A549 (cell line): ENCODE results near the gene RIIAD1. TPM values are rescaled to one million over a fixed set of nuclear protein-coding genes. Genes with fewer than 3 reads are reported as not detected.

ENCODE experiments used
- ATAC-seq, 2 experiments: fragments of 200-7000 bp in 1 of 2; fragments of >200 bp in 1 of 2; cut with Nextera tagmentation in 1 of 2; cut with Tn5 transposase in 1 of 2; 3 replicates each; pipeline versions ENCODE4 v1.8.0 to v1.9.1; 2018 to 2020; ENCODE audit warnings: mild to moderate bottlenecking in 1 of 2, moderate library complexity in 1 of 2
- CTCF ChIA-PET: fragments of 300-600 bp; sonication (Branson Sonifier 250); formaldehyde crosslinking; extraction: SDS; loops from one replicate; lab custom pipeline; 2021; ENCODE audit warnings: antibody characterized with exemption, inconsistent platforms; lab: Yijun Ruan, JAX
- POLR2A ChIA-PET: fragments of 350-600 bp; formaldehyde crosslinking; extraction: SDS; loops from one replicate; lab custom pipeline; 2021; ENCODE audit warnings: antibody characterized with exemption, inconsistent platforms; lab: Yijun Ruan, JAX
- DNase-seq, 2 experiments: peaks; one replicate each; pipeline versions ENCODE4 v3.0.0 to v3.0.0-alpha.2; 2011 to 2016; ENCODE audit warnings: low read depth in 1 of 2, low spot score in 1 of 2
- FAIRE-seq: peaks from 2 replicates; lab custom pipeline; 2011; peaks lifted over from hg19 to GRCh38; lab: Jason Lieb, UNC
- H3K27ac ChIP-seq, 2 experiments: fragments of >200 bp; sonication (Bioruptor Twin); formaldehyde crosslinking; 3 replicates each; pipeline ENCODE4 v1.5.1; 2016 to 2017
- H3K4me1 ChIP-seq: fragments of >200 bp; sonication (Bioruptor Twin); formaldehyde crosslinking; 3 replicates; pipeline ENCODE4 v1.6.1; 2016
- H3K4me2 ChIP-seq: fragments of >200 bp; sonication (Bioruptor Twin); formaldehyde crosslinking; 3 replicates; pipeline ENCODE4 v1.6.1; 2016
- H3K4me3 ChIP-seq: fragments of >200 bp; sonication (Bioruptor Twin); formaldehyde crosslinking; 3 replicates; pipeline ENCODE4 v1.5.1; 2016
- H3K9me3 ChIP-seq: fragments of >200 bp; sonication (Bioruptor Twin); formaldehyde crosslinking; 3 replicates; pipeline ENCODE4 v1.6.1; 2016
- CHD2 ChIP-seq: fragments of 150-350 bp; IDR thresholded peaks from 2 replicates; pipeline ENCODE4 v1.6.1; 2014; ENCODE audit warnings: low read length; ENCODE audit not compliant: partially characterized antibody
- CHD4 ChIP-seq: fragments of 200-600 bp; sonication (generic); IDR thresholded peaks from 2 replicates; pipeline ENCODE4 v1.6.1; 2016; ENCODE audit warnings: antibody characterized with exemption, mild to moderate bottlenecking, borderline replicate concordance
- EHMT2 ChIP-seq: fragments of 200-600 bp; sonication (generic); IDR thresholded peaks from 2 replicates; pipeline ENCODE4 v1.6.1; 2016; ENCODE audit warnings: antibody characterized with exemption, low read depth, mild to moderate bottlenecking, moderate library complexity
- ESRRA ChIP-seq: fragments of 150-350 bp; IDR thresholded peaks from 2 replicates; pipeline ENCODE4 v1.6.1; 2014; ENCODE audit warnings: mild to moderate bottlenecking, low read length, borderline replicate concordance
- HDAC2 ChIP-seq: fragments of 200-600 bp; sonication (generic); IDR thresholded peaks from 2 replicates; pipeline ENCODE4 v1.6.1; 2016
- HEYL ChIP-seq: fragments of 250-450 bp; sonication (Bioruptor Pico); IDR thresholded peaks from 2 replicates; pipeline ENCODE4 v1.8.0; 2021; ENCODE audit warnings: mild to moderate bottlenecking, moderate library complexity
- JUN ChIP-seq, 2 experiments: fragments of >200 bp; sonication (Bioruptor Twin); formaldehyde crosslinking; IDR thresholded peaks; 2 replicates in 1 of 2; 3 replicates in 1 of 2; pipeline ENCODE4 v1.6.1; 2016 to 2017
- JUNB ChIP-seq: fragments of >200 bp; sonication (Bioruptor Twin); formaldehyde crosslinking; IDR thresholded peaks from 2 replicates; pipeline ENCODE4 v1.6.1; 2016
- KDM1A ChIP-seq: fragments of 200-600 bp; sonication (generic); IDR thresholded peaks from 2 replicates; pipeline ENCODE4 v1.6.1; 2016; ENCODE audit warnings: low read depth, mild to moderate bottlenecking
- MAFK ChIP-seq: fragments of 450-650 bp; IDR thresholded peaks from 2 replicates; pipeline ENCODE4 v1.6.1; 2014; ENCODE audit not compliant: partially characterized antibody
- NR3C1 ChIP-seq: fragments of >200 bp; sonication (Bioruptor Twin); formaldehyde crosslinking; IDR thresholded peaks from 3 replicates; pipeline ENCODE4 v1.6.1; 2017
- POLR2AphosphoS2 ChIP-seq: conservative IDR thresholded peaks from 2 replicates; pipeline ENCODE4 v1.6.1; 2012; ENCODE audit warnings: low read length, improper control_type of control experiment, inconsistent platforms
- RAD21 ChIP-seq, 2 experiments: fragments of >200 bp in 1 of 2; sonication (Bioruptor Twin) in 1 of 2; formaldehyde crosslinking in 1 of 2; IDR thresholded peaks in 1 of 2; conservative IDR thresholded peaks in 1 of 2; 2 replicates in 1 of 2; 3 replicates in 1 of 2; pipeline ENCODE4 v1.6.1; 2012 to 2018; ENCODE audit warnings: inconsistent platforms in 1 of 2
- RARB ChIP-seq: fragments of 250-450 bp; sonication (Bioruptor Pico); IDR thresholded peaks from 2 replicates; pipeline ENCODE4 v1.8.0; 2021; ENCODE audit warnings: mild to moderate bottlenecking, moderate library complexity
- RNF2 ChIP-seq: fragments of 200-600 bp; sonication (generic); IDR thresholded peaks from 2 replicates; pipeline ENCODE4 v1.6.1; 2016; ENCODE audit warnings: low read depth, mild to moderate bottlenecking, antibody characterized with exemption, moderate library complexity, borderline replicate concordance
- SMC3 ChIP-seq: fragments of >200 bp; sonication (Bioruptor Twin); formaldehyde crosslinking; IDR thresholded peaks from 3 replicates; pipeline ENCODE4 v1.6.1; 2018; ENCODE audit warnings: inconsistent platforms
- SREBF2 ChIP-seq: fragments of 450-650 bp; IDR thresholded peaks from 2 replicates; pipeline ENCODE4 v1.6.1; 2014; ENCODE audit warnings: mild to moderate bottlenecking, moderate library complexity
- TFCP2L1 ChIP-seq: fragments of 250-450 bp; sonication (Bioruptor Pico); IDR thresholded peaks from 2 replicates; pipeline ENCODE4 v1.5.0; 2021; ENCODE audit warnings: mild to moderate bottlenecking
- ZFP36 ChIP-seq: fragments of 450-650 bp; IDR thresholded peaks from 2 replicates; pipeline ENCODE4 v1.6.1; 2014; ENCODE audit warnings: borderline replicate concordance; ENCODE audit not compliant: partially characterized antibody
- ZSCAN20 ChIP-seq: fragments of 250-450 bp; sonication (Bioruptor Pico); IDR thresholded peaks from 2 replicates; pipeline ENCODE4 v1.8.0; 2022; ENCODE audit warnings: mild to moderate bottlenecking, moderate library complexity
- WGBS: methylation state at CpG from one replicate; pipeline ENCODE4 v1.1.6; 2017; ENCODE audit errors: missing lambda C conversion rate; 5-methylcytosine and 5-hydroxymethylcytosine counted together
- polyA plus RNA-seq, 4 experiments: library from polyadenylated mRNA; depleted of rRNA in 3 of 4; stranded (reverse); fragments of >200 nt; fragmentation: RNase III in 1 of 4; extraction: RNeasy Plus Mini Kit Qiagen cat#74134 plus additional on column Dnase treatment in 1 of 4; gene quantifications; 2 replicates in 3 of 4; 3 replicates in 1 of 4; pipeline ENCODE4 v1.2.3, GENCODE V29; 2011 to 2017
- TF ChIP-seq, protein P1 (sequence below): fragments of >200 bp; sonication (Bioruptor Twin); formaldehyde crosslinking; IDR thresholded peaks from 2 replicates; pipeline ENCODE4 v1.6.1; 2016
- TF ChIP-seq, protein P2 (sequence below): fragments of 200-600 bp; sonication (generic); IDR thresholded peaks from 2 replicates; pipeline ENCODE4 v1.6.1; 2016; ENCODE audit warnings: antibody characterized with exemption, mild to moderate bottlenecking, moderate library complexity
- TF ChIP-seq, protein P3 (sequence below): IDR thresholded peaks from 2 replicates; pipeline ENCODE4 v1.6.1; 2012
- TF ChIP-seq, protein P4 (sequence below): fragments of >200 bp; sonication (Bioruptor Twin); formaldehyde crosslinking; IDR thresholded peaks from 3 replicates; pipeline ENCODE4 v1.5.1; 2016

RIIAD1 gene
- polyA plus RNA-seq, 2 of the 4 experiments (the other 2 are of a cell fraction) = not detected

DNA sequence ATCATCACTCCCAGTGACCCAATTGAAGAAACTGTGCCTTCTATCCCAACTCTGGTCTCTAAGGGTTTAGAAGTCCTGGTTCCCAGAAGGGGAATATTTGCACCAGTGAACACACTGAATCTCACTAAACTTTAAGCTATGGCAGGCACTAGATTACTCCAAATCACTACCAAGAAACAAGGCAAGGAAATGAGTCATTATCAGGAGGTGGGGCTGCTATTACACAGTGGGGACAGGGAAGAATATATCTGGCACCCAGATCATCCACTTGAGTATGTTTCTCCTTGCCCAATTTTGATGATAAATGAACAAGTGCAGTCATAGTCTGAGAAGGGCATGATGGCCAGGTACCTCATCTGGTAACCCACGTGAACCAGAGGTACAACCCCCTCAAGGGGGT, 35.0 kb downstream of the RIIAD1 start:
- Histone ChIP-seq H3K4me1 (no peaks in the 10 kb centered on the region), H3K9me3 (no peaks in the 10 kb centered on the region), H3K4me2 (no peak overlapping the region), H3K4me3 (no peak overlapping the region), H3K27ac (no peak overlapping the region)
- 60% methylated on average over 1 of the region's 1 CpG for WGBS
- DNase-seq (no peak), ATAC-seq (peak in 1 of 2 experiments; percentile 36; a peak in 1 of 6 replicates), FAIRE-seq (no peak)
- CTCF ChIA-PET = interaction anchor here (0.5 to 2.4 kb wide), 5 partner anchors 13 to 212 kb away, joined by 3 to 6 read pairs (median 3); no protein-coding TSS in a partner anchor
- TF ChIP-seq, protein P1, sequence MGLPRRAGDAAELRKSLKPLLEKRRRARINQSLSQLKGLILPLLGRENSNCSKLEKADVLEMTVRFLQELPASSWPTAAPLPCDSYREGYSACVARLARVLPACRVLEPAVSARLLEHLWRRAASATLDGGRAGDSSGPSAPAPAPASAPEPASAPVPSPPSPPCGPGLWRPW = no peak
- TF ChIP-seq TFCP2L1 = no peak
- no peak for TF ChIP-seq RNF2
- POLR2A ChIA-PET = no interaction called here

DNA sequence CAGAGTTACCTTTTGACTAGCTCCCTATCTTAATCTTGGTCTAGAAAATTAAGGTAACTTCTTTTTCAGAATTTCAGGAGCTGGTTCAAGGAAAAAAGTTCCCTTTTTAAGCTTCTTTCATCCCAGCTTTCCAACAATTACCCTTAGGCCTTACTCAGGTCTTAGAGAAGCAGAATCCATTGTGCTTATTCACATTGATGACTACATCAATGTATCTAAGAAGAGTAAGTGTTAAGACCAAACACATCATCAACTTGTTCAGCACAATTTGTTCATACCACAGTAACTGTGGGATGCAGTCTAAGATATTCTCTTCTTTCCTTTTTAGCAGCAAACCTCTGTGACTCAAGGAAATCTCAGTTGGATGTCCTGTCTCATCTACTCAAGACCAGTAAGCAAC, 37.9 kb downstream of the RIIAD1 start:
- Histone ChIP-seq H3K4me3 (no peak overlapping the region), H3K9me3 (no peaks in the 10 kb centered on the region), H3K4me2 (no peak overlapping the region), H3K27ac (no peak overlapping the region), H3K4me1 (peaks cover 6% of the 10 kb centered on the region)
- ChIA-PET POLR2A (interaction anchor here (1.3 kb wide), 1 partner anchor 8 kb away, joined by 5 read pairs; no protein-coding TSS in a partner anchor), CTCF (interaction anchor here (0.6 to 1.5 kb wide), 3 partner anchors 14 to 131 kb away, joined by 3 to 5 read pairs (median 3); no protein-coding TSS in a partner anchor)
- no peak for FAIRE-seq
- no peak for ATAC-seq
- DNase-seq = no peak
- no peak for TF ChIP-seq HDAC2
- TF ChIP-seq EHMT2 = no peak
- no peak for TF ChIP-seq MAFK
- TF ChIP-seq, protein P2, sequence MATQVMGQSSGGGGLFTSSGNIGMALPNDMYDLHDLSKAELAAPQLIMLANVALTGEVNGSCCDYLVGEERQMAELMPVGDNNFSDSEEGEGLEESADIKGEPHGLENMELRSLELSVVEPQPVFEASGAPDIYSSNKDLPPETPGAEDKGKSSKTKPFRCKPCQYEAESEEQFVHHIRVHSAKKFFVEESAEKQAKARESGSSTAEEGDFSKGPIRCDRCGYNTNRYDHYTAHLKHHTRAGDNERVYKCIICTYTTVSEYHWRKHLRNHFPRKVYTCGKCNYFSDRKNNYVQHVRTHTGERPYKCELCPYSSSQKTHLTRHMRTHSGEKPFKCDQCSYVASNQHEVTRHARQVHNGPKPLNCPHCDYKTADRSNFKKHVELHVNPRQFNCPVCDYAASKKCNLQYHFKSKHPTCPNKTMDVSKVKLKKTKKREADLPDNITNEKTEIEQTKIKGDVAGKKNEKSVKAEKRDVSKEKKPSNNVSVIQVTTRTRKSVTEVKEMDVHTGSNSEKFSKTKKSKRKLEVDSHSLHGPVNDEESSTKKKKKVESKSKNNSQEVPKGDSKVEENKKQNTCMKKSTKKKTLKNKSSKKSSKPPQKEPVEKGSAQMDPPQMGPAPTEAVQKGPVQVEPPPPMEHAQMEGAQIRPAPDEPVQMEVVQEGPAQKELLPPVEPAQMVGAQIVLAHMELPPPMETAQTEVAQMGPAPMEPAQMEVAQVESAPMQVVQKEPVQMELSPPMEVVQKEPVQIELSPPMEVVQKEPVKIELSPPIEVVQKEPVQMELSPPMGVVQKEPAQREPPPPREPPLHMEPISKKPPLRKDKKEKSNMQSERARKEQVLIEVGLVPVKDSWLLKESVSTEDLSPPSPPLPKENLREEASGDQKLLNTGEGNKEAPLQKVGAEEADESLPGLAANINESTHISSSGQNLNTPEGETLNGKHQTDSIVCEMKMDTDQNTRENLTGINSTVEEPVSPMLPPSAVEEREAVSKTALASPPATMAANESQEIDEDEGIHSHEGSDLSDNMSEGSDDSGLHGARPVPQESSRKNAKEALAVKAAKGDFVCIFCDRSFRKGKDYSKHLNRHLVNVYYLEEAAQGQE = no peak
- no peak for TF ChIP-seq CHD2

DNA sequence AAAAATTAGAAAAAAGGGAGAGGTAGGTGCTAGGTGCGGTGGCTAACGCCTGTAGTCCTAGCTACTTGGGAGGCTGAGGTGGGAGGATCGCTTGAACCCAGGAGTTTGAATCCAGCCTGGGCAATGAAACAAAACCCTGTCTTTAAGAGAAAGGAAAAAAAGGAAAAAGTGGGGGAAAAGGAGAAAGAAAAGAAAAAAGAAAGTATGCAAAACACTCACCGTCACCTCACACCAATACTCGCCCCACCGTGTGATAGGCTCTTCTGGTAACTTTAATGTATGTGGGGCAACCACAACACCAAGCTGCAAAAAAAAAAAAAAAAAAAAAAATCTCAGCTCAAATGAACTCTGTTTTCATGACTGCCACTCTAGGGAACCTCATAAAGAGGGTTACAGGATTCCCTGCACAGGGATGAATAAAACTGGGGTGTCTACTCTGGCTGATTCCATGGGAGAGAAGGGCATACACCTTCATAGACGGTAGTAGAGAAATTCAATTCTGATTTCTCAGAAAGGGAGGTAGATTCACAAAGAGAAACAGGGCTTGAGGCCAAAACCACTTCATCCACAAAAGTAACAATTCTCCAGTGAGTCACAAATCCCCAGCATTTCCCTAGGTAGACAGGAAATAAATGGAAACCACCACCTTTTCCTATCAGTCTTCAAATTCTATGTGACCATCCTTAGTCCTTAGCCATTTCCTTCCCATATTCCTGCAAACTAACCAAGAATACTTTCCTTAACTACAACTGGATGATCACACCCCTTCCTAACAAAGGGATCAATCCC, 39.5 kb downstream of the RIIAD1 start:
- Histone ChIP-seq H3K4me2 (no peak overlapping the region), H3K4me1 (peaks cover 12% of the 10 kb centered on the region), H3K27ac (no peak overlapping the region), H3K4me3 (no peak overlapping the region), H3K9me3 (no peaks in the 10 kb centered on the region)
- TF ChIP-seq SMC3 (no peak), SREBF2 (no peak), KDM1A (no peak), ZSCAN20 (no peak), JUN (IDR thresholded peaks at IDR 0.05) (no peak), ZFP36 (no peak), NR3C1 (no peak), RAD21 (conservative IDR thresholded peaks at IDR 0.05 in 1 of 2, IDR thresholded peaks at IDR 0.05 in 1 of 2) (no peak), POLR2AphosphoS2 (no peak), RARB (no peak), ESRRA (no peak), CHD4 (no peak), HEYL (CRISPR knock-in tag) (no peak), JUNB (no peak)
- TF ChIP-seq, protein P3, sequence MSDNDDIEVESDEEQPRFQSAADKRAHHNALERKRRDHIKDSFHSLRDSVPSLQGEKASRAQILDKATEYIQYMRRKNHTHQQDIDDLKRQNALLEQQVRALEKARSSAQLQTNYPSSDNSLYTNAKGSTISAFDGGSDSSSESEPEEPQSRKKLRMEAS = no peak
- TF ChIP-seq, protein P4, sequence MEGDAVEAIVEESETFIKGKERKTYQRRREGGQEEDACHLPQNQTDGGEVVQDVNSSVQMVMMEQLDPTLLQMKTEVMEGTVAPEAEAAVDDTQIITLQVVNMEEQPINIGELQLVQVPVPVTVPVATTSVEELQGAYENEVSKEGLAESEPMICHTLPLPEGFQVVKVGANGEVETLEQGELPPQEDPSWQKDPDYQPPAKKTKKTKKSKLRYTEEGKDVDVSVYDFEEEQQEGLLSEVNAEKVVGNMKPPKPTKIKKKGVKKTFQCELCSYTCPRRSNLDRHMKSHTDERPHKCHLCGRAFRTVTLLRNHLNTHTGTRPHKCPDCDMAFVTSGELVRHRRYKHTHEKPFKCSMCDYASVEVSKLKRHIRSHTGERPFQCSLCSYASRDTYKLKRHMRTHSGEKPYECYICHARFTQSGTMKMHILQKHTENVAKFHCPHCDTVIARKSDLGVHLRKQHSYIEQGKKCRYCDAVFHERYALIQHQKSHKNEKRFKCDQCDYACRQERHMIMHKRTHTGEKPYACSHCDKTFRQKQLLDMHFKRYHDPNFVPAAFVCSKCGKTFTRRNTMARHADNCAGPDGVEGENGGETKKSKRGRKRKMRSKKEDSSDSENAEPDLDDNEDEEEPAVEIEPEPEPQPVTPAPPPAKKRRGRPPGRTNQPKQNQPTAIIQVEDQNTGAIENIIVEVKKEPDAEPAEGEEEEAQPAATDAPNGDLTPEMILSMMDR = no peak
- 84% methylated on average over 7 of the region's 7 CpGs for WGBS
- ChIA-PET POLR2A (no interaction called here), CTCF (interaction anchor here (1.5 to 3.5 kb wide), 2 partner anchors 24 to 75 kb away, joined by 3 to 17 read pairs; no protein-coding TSS in a partner anchor)
- no peak for DNase-seq
- FAIRE-seq = no peak
- no peak for ATAC-seq
